NT2/D1 (cell line): ENCODE measurements around the gene HESX1.

Experiments used
- SUZ12 ChIP-seq: IDR thresholded peaks from 2 replicates; pipeline ENCODE4 v1.6.1; 2011; ENCODE audit not compliant: insufficient read length, insufficient read depth; ENCODE audit errors: extremely low read depth
- YY1 ChIP-seq: IDR thresholded peaks from 2 replicates; pipeline ENCODE4 v1.6.1; 2011; ENCODE audit not compliant: insufficient read length, insufficient read depth
- ZNF274 ChIP-seq: IDR thresholded peaks from 2 replicates; pipeline ENCODE4 v1.6.1; 2011; ENCODE audit warnings: mild to moderate bottlenecking, low read depth, low read length

GRCh38 chr3:57150113-57150581 lies 49.6 kb downstream of the HESX1 start:
- TF ChIP-seq ZNF274: no peak
- no peak for TF ChIP-seq YY1
- TF ChIP-seq SUZ12: no peak
